COR-L47 (cell line): Measurements from ENCODE around the gene SLC43A2.

ENCODE experiments used
- DNase-seq: peaks from one replicate; lab custom pipeline; 2025; lab: John Stamatoyannopoulos, UW

SLC43A2 gene

DNA sequence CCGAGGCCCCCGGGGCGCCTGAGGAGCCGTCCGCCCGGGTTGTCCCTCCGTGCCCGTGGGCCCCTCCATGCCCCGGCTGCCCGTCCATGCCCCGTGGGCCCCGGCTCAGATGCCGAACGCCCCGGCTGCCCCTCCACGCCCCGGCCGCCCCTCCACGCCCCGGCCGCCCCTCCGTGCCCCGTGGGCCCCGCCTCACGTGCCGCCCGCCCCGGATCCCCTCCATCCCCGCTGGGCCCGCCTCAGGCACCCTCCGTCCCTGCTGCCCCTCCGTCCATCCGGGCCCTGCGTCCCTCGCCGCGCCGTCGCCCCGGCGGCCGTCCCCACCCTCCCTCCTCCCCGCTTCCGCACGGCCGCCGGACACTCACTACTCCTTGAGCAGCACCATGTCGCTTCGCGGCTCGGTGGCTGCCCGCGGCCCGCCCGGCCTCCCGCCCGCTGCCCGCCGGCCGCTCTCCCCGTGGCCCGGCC lies 66.4 kb downstream of the SLC43A2 start:
- no peak for DNase-seq

DNA sequence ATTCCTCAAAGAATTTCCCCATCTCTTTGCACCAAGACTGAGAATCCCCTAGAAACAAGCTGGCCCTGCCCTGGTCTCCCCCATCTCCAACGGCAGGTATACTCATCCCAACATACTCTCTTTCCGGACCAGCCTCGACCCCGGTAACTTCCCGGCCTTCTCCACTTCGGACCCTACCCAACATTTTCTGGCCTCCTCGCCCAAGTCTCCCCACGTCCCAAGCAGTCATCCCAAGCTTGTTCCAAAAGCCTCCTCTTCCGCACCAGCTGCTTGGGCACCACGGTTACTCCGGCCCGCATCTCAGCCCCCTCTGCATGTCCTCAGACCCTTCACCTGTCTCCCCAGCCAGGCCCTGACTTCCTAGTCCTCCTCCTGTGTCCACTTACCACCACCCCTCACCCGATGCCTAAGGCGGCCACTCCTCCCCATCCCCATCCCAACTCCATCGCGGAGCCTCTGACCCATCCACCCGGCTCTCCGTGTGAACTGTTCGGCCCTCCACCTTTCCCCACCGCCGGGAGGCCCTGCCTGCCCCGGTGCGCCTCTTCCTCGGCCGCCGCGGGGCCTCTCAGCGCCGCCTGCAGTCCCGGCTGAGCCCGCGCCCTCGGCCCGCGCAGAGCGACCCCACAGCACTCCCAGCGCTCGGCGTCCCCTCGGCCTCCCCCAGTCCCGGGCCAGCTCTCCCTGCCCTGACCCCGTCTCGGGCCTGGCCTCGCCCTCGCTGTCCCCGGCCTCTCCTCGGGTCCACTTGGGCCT lies 67.0 kb downstream of the SLC43A2 start:
- no peak for DNase-seq

DNA sequence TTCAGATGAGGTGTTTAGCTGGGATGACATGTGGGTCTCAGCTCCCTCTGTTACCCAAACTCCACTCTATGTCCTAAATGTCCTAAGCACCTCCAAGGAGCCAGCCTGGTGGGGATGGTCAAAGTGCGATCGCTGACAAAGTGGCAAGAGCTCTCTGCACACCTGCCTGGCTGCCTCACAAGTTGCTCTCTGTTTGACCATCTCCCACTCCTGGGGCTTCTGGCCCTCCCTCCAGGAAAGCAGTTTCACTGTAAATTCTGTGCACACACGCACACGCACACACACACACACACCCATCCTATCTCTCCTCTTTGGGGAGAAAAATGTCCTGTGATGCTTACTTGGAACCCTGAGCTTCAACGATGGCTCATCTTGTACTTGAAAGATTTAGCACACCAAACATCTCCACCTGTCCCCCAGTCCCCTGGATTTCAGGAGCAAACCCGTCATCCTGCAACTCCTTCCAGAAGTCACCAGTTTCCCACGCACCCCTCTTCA lies 67.7 kb downstream of the SLC43A2 start:
- no peak for DNase-seq

DNA sequence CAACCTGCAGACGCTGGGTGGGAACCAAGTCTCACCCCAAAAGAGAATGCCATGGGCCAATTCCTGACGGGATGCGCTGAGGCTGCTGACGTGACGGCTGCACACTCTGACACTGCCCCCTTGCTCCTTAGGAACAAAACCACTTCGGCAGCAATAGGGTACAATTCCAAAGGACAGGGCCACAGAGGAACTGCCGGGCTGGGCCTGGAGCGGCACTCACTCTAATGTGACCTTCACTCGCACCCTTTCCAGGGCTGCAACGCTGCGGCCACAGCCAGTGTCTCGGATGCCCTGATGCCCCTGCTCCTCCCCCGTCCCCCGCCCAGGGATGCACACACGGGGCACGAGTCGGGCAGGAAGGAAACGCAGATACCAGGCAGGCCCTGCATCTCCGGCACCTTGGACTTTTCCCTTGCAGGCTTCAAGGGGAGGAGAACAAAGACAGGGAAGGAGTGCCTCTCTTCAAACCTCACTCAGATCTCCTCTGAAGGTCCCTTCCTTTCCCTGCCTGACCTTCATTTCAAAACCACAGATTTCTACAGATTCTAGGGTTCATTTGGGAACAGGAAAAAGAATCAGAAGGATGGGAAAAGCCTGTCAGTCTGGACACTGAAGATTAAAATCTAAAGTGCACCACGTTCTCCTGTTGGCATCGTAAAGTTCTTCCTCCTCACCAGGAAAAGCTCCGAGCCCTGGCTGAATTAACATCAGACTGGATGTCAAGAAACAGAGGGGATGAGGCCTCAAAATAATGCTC lies 68.4 kb downstream of the SLC43A2 start:
- DNase-seq: no peak

DNA sequence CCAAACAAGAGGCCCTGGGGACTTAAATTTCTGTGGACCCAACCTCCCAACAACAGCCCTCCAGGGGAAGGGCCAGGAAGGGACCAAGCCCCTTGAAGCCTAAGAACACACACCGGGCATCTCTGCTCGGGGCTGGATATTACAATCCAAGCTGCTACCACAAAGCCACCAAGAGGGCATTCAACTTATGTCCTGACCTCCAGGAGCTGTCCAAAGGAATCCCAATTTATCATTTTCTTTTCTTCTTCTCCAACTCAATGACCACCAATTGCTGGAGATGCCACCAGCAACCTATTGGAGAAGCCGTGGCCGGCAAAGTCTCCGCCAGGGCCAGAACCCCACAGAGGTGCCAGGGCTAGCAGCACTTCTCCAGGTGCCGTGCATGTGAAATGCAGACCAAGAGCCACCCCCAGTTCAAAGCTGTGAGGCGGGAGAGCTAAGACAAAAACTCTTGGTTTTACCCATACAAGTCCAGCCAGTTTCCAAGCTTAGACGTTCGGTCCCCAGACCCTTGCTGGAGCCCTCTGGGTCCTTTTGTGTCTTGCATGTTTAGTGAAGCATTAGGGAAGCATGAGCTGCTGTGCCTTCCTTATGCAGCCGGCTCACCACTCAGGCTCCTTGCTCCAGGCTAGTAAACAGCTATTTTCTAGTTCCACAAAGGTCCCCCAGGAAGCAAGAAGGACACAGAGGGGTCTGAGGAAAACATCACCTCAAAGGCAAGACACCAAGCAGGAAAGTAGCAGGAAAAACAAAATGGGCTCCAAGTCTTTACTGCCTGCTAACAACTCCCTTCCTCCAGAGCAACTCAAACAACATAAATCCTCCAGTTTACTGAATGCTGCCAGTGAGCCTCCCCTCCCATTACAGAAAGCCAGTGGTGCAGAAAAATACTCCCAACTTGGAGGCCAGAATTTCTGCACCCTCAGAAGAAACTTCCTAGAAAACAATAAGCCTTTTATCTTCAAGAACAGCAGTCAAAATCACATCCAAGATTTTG lies 69.3 kb downstream of the SLC43A2 start:
- no peak for DNase-seq

DNA sequence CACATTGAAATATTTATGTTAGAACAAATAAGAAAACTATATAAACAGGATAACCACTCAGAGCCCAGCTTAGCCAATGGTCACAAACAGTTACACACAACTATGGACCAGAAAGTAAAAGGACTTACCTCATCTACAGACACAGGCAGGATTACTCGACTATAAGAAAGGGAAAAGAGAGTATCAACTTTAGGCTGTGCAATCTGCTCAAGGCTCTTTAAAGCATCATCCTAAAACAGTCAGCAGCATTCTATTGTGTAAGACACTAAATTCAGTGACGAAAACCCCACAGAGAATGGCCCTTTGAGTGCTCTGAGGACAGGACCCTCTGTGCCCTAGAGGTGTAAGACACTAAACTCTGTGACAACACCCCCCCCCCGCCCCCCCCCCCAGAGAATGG lies 70.2 kb downstream of the SLC43A2 start:
- no peak for DNase-seq

DNA sequence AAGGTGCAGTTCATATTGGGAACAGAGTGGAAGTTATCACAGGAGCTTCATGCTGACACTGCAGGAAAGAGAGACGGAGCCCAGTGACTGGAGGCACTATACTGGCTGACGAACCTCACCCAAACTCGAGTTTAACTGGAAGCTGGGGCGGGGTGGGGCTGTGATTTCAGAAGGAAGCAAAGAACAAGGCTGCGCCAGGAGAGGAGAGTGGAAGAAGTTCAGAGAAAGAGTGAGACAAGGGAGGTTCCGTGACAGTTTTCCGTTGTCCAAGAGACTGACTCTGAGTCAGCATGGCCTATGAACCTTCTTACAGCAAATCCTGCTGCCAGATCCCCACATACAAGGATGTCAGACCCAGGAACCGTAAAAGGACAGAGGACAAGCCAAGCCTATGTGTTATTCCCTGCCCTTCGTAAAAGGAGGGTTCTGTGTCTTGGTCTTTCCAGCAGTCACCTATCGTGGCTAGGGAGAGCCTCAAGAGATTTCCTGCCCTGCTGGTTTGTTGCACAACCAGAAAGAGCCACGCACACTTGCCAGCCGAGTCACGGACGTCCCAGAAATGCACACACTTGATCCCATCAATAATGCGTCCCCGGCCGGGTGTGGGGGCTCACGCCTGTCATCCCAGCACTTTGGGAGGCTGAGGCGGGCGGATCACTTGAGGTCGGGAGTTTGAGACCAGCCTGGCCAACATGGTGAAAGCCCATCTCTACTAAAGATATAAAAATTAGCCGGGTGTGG lies 71.1 kb downstream of the SLC43A2 start:
- DNase-seq: no peak

DNA sequence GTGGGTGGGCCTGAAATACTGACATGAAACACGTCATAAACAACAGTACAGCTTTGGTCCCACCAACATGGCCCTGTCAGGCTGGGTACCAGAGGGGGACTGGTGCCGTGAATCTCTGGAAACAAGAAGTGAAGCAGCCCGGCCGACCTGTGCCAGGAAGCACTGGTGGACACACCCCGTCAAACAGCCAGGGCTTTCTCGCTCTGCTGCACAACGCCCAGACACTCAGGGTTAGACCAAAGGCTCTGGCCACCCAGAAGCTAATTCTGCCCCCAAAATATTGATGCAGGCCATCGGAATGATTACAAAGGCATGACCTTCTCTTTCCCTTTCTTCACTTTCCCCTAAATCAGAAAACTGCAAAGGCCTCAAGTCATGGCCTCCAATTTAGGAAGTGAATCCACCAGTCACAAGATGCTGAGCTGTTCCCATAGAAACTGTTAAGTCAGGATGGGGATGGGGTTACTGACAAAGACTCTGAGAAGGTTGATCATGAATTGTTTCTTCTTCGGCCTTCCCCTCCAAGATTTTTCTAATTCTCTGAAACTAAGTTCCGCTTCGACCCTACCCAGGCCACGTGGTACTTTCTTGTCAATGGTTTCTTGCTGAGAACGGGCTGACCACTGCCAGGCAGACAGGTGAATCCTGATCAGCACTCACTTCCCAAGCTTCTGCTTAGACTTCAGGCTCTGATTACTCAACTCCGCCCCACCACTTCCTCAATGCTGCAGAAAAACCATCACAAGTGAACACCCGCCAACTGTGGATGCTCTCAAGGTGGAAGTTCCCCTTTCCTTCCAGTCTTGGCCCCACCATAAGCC lies 72.8 kb downstream of the SLC43A2 start:
- no peak for DNase-seq

DNA sequence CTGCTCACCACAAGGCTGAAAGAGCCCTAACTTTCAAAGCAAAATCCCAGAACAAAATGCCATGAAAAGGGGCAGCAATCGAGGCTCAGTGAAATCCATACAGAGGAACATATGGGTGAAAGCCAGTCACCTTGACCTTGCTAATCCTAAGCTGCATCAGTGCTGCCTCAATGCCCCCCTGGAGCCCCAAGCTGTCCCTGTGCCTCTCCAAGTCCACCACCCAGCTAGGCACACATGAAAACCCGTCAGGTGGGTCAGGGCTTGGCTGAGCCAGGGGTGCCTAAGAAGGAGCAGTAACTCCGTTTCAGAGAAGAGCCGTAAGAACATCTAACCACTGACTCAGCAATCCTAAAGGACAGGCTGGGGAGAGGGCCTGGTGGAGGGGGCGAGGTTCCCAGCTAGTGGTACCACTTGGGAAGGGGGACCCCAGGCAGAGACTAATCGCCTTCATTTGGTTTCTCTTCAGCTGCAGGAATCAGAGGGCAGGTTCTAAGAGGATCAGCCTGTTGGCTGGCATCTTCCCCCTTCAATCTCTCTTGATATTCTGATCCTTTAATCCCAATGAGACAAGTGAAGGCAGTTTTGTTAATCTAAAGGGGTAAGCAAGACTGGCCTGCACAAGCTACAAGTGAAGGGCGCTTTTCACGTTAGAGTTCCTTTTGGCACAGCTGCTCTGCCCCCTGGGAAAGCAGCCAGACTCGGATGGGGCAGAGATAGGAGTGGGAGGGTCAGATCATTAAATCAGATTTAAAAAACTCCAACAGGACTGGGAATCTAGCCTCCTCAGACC lies 73.7 kb downstream of the SLC43A2 start:
- DNase-seq: no peak

DNA sequence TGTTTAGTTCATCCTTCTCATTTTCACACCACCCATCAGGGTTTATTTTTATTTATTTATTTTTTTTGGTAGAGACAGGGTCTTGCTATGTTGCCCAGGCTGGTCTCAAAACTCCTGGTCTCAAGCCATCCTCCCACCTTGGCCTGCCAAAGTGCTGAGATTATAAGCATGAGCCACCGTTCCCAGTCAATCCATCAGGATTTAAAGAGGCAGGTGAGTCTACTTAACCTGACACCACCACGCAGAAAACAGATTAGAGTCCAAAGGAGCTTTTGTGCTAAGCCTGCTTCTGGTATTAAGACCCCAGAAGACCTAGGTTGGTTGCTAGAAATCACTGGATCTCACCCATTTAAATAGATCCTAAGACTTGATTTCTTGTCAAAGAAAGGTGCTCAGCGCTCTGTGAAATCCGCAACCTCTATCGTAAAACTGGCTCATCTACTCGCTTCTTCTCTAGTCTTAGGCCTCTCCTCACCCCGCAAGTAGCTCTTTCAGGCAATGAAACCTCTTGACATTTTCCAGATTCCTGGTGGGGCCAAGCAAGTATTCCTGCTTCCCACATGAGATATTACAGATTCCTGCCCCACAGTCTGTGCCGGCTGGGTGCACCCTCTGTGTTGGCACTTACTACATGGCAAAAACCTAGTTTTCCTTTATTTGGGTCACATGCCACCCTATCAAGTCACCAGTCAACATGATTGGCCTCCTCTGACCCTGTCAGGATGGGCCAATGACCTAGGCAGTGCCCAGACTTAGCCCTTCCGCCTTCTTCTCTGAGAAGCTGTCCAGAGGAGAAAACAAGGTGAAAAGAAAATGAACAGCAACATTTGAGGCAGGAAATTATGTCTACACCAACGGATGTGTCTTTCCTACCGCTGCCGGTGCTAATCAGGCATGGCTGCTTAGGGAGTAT lies 75.0 kb downstream of the SLC43A2 start:
- no peak for DNase-seq

DNA sequence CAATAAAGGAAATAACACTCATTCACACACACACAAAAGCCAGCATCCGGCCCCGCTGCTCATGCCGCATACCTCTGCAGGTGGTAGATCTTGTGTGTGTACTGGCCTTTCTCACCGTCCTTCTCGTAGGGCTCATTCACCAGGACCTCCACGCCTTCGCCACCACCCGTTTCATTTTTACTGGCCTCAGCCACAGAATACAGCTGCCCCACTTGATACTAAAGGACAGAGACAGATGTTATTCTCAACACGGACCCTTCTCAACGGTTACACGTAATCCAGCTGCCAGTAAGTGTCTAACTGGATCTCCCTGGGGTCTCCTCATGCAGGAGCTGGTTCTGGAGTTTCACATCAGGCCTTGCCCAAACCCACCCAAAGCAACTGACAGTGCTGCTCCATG lies 75.7 kb downstream of the SLC43A2 start:
- DNase-seq: no peak

DNA sequence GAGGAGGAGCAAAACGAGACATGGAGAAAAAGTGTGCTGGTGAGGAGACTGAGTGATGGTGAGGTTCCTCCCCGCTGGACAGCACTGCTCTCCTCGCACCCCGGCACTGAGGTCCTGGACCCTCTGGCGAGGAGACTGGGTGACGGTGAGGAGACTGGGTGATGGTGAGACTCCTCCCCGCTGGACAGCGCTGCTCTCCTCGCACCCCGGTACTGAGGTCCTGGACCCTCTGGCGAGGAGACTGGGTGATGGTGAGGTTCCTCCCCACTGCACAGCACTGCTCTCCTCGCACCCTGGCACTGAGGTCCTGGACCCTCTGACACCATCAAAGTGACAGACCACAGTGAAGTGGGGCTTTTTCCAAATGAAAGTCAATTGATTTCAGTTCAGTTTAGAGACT lies 76.9 kb downstream of the SLC43A2 start:
- no peak for DNase-seq

DNA sequence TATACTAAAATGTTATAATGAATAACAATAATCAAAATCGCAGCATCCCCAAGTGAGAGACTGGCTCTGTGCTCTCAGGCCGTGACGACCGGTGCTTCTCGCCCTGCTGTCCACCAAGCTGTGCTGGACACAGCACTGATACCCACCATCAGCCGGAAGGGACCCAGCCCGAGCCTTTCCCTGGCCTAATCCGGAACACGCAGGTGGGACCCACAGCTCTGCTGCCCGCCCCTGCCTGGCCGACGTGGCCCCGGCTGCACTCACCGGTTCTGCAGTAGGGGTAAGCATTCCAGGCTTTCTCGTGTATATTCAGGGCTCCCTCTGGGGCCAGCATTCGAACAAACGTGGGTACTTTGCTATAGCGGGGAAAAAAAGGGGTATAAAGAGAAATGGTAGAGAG lies 80.6 kb downstream of the SLC43A2 start:
- no peak for DNase-seq

DNA sequence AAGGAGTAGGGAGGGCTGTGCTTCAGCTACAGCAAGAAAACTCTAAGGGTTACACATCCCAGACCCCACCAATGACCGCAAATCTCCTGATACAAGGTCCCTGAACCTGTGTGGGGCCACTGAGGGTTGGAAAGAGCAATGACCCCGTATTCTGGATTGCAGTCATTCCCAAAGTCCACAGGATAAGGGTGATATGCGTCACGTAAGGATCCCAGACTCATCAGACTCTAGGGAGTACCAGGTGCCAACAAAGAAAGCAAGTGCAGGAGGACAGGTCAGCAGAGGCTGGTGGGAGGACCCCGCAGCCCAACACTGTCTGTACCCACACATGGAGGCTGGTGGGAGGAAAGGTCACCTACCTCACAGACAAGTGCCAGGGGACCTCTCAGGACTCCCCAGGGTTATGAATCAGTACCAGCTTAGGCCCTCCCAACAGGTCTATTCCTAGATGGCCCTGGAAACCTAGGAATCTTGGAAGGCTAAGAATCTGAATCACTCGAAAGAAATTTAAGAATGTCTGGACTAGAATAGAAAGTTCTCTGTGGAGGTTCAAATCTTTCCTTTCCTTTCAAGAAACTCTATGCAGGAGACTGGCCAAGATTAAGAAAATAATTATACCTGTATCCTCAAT lies 82.2 kb downstream of the SLC43A2 start:
- DNase-seq: no peak

DNA sequence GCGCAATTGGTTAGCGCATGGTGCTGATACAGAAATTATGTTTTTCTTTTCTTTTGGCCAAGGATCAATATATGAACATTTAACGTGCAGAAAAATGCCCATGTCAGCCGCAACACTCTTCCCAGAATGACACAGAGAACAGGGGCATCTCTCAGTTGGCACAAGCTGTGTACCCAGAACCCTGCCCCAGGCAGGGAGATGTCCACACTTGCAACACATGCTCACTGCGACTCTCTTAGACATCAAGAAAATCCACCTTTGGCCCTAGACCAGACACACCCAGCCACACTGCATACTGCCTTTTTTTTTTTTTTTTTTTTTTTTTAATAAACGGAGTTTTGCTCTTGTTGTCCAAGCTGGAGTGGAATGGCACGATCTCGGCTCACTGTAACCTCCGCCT lies 83.0 kb downstream of the SLC43A2 start:
- DNase-seq: no peak

DNA sequence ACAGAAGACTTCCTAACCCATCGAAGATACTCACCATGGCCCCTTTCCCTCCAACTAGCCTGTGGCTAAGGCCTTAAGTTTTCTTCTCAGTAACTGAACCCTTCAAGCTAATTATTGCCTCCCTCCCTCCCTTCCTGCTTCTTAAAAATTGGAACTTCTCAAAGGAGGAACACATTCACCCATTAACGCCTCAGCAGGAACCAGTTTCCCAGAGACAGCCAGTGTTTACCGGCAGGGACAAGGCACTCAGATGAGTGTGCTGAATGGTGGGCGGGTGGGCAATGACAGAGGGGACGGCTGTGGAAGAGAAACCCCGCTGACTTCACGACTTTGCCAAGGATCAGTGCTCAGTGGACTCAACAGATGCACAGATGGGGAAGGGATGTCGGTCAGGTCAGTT lies 86.3 kb downstream of the SLC43A2 start:
- DNase-seq: no peak

DNA sequence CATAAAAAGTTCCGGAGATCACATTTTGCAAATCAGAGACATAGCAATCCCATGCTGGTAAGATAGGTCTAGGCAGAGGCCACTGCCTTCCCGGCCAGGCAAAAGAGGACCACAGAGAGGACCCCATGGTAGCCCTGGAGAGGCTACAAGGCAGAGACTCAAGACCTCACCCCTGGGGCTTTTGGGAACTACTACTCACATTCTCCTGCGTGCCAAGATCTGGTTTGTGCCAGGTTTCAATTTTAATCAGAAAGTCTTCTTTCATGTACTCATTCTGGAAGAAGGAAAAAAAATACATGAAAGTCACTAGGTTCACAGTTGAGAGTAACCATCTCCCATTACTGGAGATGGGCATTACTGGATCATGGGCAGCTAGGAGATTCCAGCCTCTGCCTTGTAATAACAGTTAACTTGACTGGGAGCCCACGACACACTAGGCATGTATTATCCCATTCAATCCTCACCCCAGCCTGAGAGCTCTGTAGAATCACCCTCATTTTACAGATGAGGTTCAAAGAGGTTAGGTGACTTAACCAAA lies 87.2 kb downstream of the SLC43A2 start:
- DNase-seq: no peak

DNA sequence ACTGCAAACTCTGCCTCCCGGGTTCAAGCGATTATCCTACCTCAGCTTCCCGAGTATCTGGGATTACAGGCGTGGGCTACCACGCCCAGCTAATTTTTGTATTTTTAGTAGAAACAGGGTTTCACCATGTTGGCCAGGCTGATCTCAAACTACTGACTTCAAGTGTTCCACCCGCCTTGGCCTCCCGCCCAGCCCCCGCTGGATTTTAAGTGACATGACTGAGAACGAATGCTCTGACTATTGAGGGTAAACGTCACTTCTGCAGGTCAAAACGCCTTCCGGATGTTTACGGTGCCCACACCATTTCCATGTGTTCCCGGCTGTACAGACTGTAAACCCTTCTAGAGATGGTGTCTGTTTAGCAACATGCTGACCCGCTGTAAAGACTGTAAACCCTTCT lies 88.8 kb downstream of the SLC43A2 start:
- no peak for DNase-seq
